ENCODE measurements around the gene MSLN. TPM values are rescaled to one million over a fixed set of nuclear protein-coding genes. Genes with fewer than 3 reads are reported as not detected.
A peak's percentile ranks its signal among the peaks of the same experiment; 100 is the strongest.

Gene MSLN
- total and polyA plus RNA-seq, 2 of the 13 experiments (the other 11 are each of a cell fraction or from before 2014, with no cell fraction given), result 2.0 to 2.3 TPM

GRCh38 chr16:720990-721764 lies 39.4 kb upstream of the MSLN start, which contains the start of gene ANTKMT (continued):
- TF ChIP-seq, protein P1, sequence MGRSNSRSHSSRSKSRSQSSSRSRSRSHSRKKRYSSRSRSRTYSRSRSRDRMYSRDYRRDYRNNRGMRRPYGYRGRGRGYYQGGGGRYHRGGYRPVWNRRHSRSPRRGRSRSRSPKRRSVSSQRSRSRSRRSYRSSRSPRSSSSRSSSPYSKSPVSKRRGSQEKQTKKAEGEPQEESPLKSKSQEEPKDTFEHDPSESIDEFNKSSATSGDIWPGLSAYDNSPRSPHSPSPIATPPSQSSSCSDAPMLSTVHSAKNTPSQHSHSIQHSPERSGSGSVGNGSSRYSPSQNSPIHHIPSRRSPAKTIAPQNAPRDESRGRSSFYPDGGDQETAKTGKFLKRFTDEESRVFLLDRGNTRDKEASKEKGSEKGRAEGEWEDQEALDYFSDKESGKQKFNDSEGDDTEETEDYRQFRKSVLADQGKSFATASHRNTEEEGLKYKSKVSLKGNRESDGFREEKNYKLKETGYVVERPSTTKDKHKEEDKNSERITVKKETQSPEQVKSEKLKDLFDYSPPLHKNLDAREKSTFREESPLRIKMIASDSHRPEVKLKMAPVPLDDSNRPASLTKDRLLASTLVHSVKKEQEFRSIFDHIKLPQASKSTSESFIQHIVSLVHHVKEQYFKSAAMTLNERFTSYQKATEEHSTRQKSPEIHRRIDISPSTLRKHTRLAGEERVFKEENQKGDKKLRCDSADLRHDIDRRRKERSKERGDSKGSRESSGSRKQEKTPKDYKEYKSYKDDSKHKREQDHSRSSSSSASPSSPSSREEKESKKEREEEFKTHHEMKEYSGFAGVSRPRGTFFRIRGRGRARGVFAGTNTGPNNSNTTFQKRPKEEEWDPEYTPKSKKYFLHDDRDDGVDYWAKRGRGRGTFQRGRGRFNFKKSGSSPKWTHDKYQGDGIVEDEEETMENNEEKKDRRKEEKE (IDR thresholded peaks at IDR 0.05), result no peak
- TF ChIP-seq ZNF562 (CRISPR knock-in tag; IDR thresholded peaks at IDR 0.05; ENCODE audit: borderline replicate concordance) (no peak), DNMT3B (CRISPR knock-in tag; conservative IDR thresholded peaks at IDR 0.05) (no peak), XBP1 (CRISPR knock-in tag; IDR thresholded peaks at IDR 0.05) (no peak), ZNF614 (CRISPR knock-in tag; IDR thresholded peaks at IDR 0.05; ENCODE audit: borderline replicate concordance) (no peak; the same call in 1 of the 2 replicates), MYPOP (CRISPR knock-in tag; IDR thresholded peaks at IDR 0.05) (no peak), ZNF317 (CRISPR knock-in tag; IDR thresholded peaks at IDR 0.05) (no peak), ZEB1 (IDR thresholded peaks at IDR 0.05; ENCODE audit: insufficient replicate concordance, low read depth) (no peak), ARNT2 (CRISPR knock-in tag; IDR thresholded peaks at IDR 0.05; ENCODE audit: low read depth) (peak; percentile 93), HMG20A (CRISPR knock-in tag; IDR thresholded peaks at IDR 0.05; ENCODE audit: borderline replicate concordance) (no peak), ZNF773 (CRISPR knock-in tag; IDR thresholded peaks at IDR 0.05; ENCODE audit: borderline replicate concordance) (0 out of 2 replicates have a peak, but pooled peaks have one; percentile 68), NFATC3 (CRISPR knock-in tag; IDR thresholded peaks at IDR 0.05) (no peak), ZBTB37 (CRISPR knock-in tag; IDR thresholded peaks at IDR 0.05) (no peak), ZSCAN30 (CRISPR knock-in tag; IDR thresholded peaks at IDR 0.05) (no peak), ZNF800 (CRISPR knock-in tag; IDR thresholded peaks at IDR 0.05) (no peak), STAT5B (CRISPR knock-in tag; IDR thresholded peaks at IDR 0.05) (no peak)
- TF ChIP-seq, protein P2, sequence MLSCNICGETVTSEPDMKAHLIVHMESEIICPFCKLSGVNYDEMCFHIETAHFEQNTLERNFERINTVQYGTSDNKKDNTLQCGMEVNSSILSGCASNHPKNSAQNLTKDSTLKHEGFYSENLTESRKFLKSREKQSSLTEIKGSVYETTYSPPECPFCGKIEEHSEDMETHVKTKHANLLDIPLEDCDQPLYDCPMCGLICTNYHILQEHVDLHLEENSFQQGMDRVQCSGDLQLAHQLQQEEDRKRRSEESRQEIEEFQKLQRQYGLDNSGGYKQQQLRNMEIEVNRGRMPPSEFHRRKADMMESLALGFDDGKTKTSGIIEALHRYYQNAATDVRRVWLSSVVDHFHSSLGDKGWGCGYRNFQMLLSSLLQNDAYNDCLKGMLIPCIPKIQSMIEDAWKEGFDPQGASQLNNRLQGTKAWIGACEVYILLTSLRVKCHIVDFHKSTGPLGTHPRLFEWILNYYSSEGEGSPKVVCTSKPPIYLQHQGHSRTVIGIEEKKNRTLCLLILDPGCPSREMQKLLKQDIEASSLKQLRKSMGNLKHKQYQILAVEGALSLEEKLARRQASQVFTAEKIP (CRISPR knock-in tag; IDR thresholded peaks at IDR 0.05; ENCODE audit: borderline replicate concordance), result no peak
- TF ChIP-seq, protein P3, sequence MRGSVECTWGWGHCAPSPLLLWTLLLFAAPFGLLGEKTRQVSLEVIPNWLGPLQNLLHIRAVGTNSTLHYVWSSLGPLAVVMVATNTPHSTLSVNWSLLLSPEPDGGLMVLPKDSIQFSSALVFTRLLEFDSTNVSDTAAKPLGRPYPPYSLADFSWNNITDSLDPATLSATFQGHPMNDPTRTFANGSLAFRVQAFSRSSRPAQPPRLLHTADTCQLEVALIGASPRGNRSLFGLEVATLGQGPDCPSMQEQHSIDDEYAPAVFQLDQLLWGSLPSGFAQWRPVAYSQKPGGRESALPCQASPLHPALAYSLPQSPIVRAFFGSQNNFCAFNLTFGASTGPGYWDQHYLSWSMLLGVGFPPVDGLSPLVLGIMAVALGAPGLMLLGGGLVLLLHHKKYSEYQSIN (CRISPR knock-in tag; IDR thresholded peaks at IDR 0.05; ENCODE audit: borderline replicate concordance), result no peak

All from HepG2 (cell line).